Adrenal gland (tissue), 12 donors: ENCODE measurements around the gene RBMS1. TPM values are rescaled to one million over a fixed set of nuclear protein-coding genes. Genes with fewer than 3 reads are reported as not detected.

Experiments used
- DNase-seq, 7 donors: peaks; one replicate each; pipeline ENCODE4 v3.0.0-alpha.2; 2019 to 2020
- H3K27ac ChIP-seq, 5 donors: fragments of 200-600 bp; sonication (generic) in 4 of 5; 1 replicate in 3 of 5; 2 replicates in 2 of 5; pipeline versions ENCODE4 v1.5.1 to v1.8.0; 2016 to 2020; ENCODE audit warnings: mild to moderate bottlenecking in 1 of 5
- H3K27me3 ChIP-seq: fragments of 200-600 bp; 2 replicates; pipeline ENCODE4 v1.8.0; 2021
- H3K36me3 ChIP-seq, 2 donors: fragments of 200-600 bp; replicated peaks in 1 of 2; 1 replicate in 1 of 2; 2 replicates in 1 of 2; pipeline versions ENCODE4 v1.5.1 to v1.8.0; 2018 to 2022
- H3K4me1 ChIP-seq, 2 donors: fragments of 200-600 bp; replicated peaks in 1 of 2; 1 replicate in 1 of 2; 2 replicates in 1 of 2; pipeline versions ENCODE4 v1.5.1 to v1.8.0; 2018 to 2021
- H3K4me3 ChIP-seq, 4 donors: fragments of 200-600 bp; sonication (generic) in 3 of 4; one replicate each; pipeline ENCODE4 v1.5.1; 2016 to 2018
- H3K9me3 ChIP-seq, 3 donors: fragments of 200-600 bp; sonication (generic) in 1 of 3; replicated peaks in 1 of 3; 1 replicate in 2 of 3; 2 replicates in 1 of 3; pipeline versions ENCODE4 v1.5.1 to v1.8.0; 2016 to 2021
- POLR2A ChIP-seq, 2 donors: fragments of 450-650 bp; IDR thresholded peaks; one replicate each; pipeline ENCODE4 v1.6.1; 2017; ENCODE audit warnings: antibody characterized with exemption in 2 of 2, mild to moderate bottlenecking in 2 of 2, moderate library complexity in 1 of 2
- WGBS, 4 donors: extraction: QIAGEN DNeasy Blood & Tissue Kit in 2 of 4; methylation state at CpG; one replicate each; pipeline versions ENCODE4 v1.1.5 to v1.1.7; 2013 to 2017; 5-methylcytosine and 5-hydroxymethylcytosine counted together
- intact Hi-C, 2 donors: fragments of 100-400 bp; cut with DNase I; formaldehyde crosslinking; loops; one replicate each; pipeline versions ENCODE4 v1.14.1 to v1.15.0; 2022 to 2023
- polyA plus RNA-seq, 3 donors: library from polyadenylated mRNA; stranded (reverse); fragments of 200-250 nt in 2 of 3; fragments of 350-450 nt in 1 of 3; fragmentation: Illumina TruSeq in 1 of 3; extraction: RNeasy Lipid Tissue Mini Kit (QIAGEN cat#74804) in 1 of 3; gene quantifications; one replicate each; pipeline ENCODE4 v1.2.3, GENCODE V29; 2013 to 2014
- total RNA-seq, 9 donors: library from RNA; depleted of rRNA in 4 of 9; stranded (reverse); fragments of >200 nt in 4 of 9; fragments of 120-200 nt in 1 of 9; fragmentation: NEBNext Ultra II Directional in 1 of 9; extraction: Animal tissue kit (Norgen Biotek cat#: 25700) in 1 of 9; gene quantifications; one replicate each; pipeline versions ENCODE4 v1.1.0 to v1.2.4, GENCODE V29; 2013 to 2023
- TF ChIP-seq, protein P1 (sequence below), 6 experiments: fragments of 450-650 bp in 4 of 6; fragments of 200-600 bp in 2 of 6; sonication (generic) in 1 of 6; IDR thresholded peaks; 1 replicate in 5 of 6; 2 replicates in 1 of 6; pipeline versions ENCODE4 v1.5.1 to v1.8.0; 2016 to 2021; ENCODE audit warnings: antibody characterized with exemption in 6 of 6, mild to moderate bottlenecking in 2 of 6, moderate library complexity in 1 of 6
- donor health status: healthy with polysubstance abuse.
- donor health status: Bipolar disorder and iron deficiency.
- donor health status: DM: yes; HTN: yes; CAD: no.
- donor health status: DM: no; HTN: no; CAD: no.
- donor health status: DM: no; HTN: no; CAD: no.
- donor health status: DM: yes; HTN: yes; CAD: no.

The RBMS1 gene
- total and polyA plus RNA-seq, 12 donors, result 24.2 to 62.1 (median 37.1) TPM

DNA sequence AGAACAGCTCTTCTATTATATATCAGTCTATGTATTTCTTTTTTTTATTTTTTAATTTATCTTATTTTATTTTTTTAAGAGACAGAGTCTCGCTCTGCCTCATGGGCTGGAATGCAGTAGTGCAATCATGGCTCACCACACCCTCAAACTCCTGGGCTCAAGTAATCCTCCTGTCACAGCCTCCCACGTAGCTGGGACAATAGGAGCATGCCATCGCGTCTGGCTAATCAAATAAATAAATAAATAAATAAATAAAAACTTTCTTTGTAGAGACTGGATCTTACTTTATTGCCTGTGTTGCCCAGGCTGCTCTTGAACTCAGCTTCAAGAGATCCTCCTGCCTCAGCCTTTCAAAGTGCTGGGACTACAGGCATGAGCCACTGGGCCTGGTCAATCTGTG is 117.0 kb downstream of the RBMS1 start:
- H3K9me3 ChIP-seq, result no peaks in the 10 kb centered on the region
- no peak for DNase-seq
- H3K36me3 ChIP-seq, result no peaks in the 10 kb centered on the region
- no peak for TF ChIP-seq POLR2A (IDR thresholded peaks at IDR 0.05)
- TF ChIP-seq, protein P1, sequence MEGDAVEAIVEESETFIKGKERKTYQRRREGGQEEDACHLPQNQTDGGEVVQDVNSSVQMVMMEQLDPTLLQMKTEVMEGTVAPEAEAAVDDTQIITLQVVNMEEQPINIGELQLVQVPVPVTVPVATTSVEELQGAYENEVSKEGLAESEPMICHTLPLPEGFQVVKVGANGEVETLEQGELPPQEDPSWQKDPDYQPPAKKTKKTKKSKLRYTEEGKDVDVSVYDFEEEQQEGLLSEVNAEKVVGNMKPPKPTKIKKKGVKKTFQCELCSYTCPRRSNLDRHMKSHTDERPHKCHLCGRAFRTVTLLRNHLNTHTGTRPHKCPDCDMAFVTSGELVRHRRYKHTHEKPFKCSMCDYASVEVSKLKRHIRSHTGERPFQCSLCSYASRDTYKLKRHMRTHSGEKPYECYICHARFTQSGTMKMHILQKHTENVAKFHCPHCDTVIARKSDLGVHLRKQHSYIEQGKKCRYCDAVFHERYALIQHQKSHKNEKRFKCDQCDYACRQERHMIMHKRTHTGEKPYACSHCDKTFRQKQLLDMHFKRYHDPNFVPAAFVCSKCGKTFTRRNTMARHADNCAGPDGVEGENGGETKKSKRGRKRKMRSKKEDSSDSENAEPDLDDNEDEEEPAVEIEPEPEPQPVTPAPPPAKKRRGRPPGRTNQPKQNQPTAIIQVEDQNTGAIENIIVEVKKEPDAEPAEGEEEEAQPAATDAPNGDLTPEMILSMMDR (IDR thresholded peaks at IDR 0.05), result no peak
- no peaks in the 10 kb centered on the region for H3K27me3 ChIP-seq
- intact Hi-C loops, result no loop called here
- no peak overlapping the region for H3K4me3 ChIP-seq
- peak overlapping the region in 3 of 5 donors; percentile 22 to 84 (median 71) for H3K27ac ChIP-seq
- peaks cover 62 to 100% of the 10 kb centered on the region in 2 donors for H3K4me1 ChIP-seq
- 60 to 74% (median 69%) methylated on average over 4 of the region's 4 CpGs for WGBS, 4 donors

DNA sequence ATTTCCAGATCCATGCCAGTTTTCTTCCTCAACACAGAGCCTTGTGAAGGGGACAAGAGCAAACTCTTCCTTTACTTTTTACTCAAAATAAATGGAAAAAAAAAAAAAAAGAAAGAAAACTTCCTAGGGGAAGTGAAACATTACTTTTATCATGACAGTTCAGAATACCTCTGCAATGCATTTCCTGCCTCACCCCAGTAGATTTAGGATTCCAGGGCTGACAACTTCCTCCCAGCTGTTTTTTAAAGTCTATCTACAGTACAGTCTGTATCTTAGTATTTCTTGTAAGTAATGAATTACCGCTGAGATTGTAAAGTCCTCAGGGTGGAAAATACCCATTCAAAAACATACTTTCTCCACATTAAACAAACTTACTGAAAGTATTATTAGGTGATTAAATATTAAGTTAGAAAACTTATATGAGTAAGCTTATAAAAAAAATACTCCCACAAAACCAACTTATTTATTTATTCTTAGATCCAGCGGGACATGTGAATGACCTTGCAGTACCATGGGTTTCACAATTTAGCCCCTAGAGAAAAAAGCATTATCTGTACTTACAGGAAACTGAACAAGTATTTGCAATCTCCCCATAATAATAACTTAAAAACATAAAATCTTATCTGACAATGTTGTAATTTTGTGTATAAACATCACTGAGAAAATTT is 117.7 kb downstream of the RBMS1 start:
- Histone ChIP-seq H3K4me3 (no peak overlapping the region), H3K27ac (peak overlapping the region; percentile 34 to 84 (median 69)), H3K27me3 (no peaks in the 10 kb centered on the region), H3K36me3 (no peaks in the 10 kb centered on the region), H3K9me3 (no peaks in the 10 kb centered on the region), H3K4me1 (peaks cover 58 to 100% of the 10 kb centered on the region in 2 donors)
- peak in 2 of 7 donors; percentile 29 to 38 for DNase-seq
- TF ChIP-seq POLR2A (IDR thresholded peaks at IDR 0.05), result no peak
- TF ChIP-seq, protein P1 (IDR thresholded peaks at IDR 0.05), result no peak
- intact Hi-C loops, result no loop called here
- 23 to 28% (median 27%) methylated on average over 2 of the region's 2 CpGs for WGBS, 4 donors

DNA sequence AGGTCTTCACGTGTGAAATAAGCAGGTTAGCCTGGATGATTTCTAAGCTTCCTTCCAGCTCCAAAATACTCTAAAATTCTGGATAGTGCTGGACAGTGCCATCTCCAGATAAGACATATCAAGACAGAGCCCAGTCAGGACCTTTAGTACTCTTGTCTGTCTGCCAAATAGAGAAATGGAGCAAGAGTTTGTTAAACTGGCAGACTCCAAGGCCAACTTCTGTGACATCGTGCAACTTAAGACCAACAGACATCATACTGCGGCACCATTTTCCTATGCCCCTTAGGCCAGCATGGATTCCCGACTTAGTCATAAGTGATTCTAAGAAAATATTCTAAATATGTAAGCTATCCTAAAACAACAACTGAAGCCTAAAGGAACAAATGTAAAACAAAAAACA is 118.6 kb downstream of the RBMS1 start:
- Histone ChIP-seq H3K27me3 (no peaks in the 10 kb centered on the region), H3K27ac (peak overlapping the region; percentile 34 to 84 (median 69)), H3K4me3 (no peak overlapping the region), H3K9me3 (no peaks in the 10 kb centered on the region), H3K4me1 (peaks cover 49 to 98% of the 10 kb centered on the region in 2 donors), H3K36me3 (no peaks in the 10 kb centered on the region)
- no peak for TF ChIP-seq POLR2A (IDR thresholded peaks at IDR 0.05)
- TF ChIP-seq, protein P1 (IDR thresholded peaks at IDR 0.05), result no peak
- intact Hi-C loops, result no loop called here
- WGBS, 4 donors, result 40 to 56% (median 50%) methylated on average over 4 of the region's 4 CpGs
- DNase-seq, result peak in 2 of 7 donors; percentile 37 to 59

DNA sequence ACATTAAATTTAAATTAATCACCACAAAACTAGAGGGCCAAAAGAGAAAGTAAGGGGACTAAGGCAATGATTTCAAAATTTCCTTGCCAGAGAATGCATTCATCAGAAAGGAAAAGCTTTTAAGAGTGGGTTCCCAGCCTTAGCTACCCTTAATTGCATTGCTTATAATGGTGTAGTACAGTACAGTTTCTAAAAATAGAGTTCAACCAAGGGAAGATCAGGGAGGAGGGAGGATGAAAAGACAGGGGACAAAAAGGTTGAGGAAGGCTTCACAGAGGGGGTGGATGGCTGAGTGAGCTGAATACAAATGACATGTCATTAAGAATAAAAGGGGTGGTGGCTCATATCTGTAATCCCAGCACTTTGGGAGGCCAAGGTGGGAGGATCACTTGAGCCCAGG is 119.9 kb downstream of the RBMS1 start:
- no peak for DNase-seq
- Histone ChIP-seq H3K27me3 (no peaks in the 10 kb centered on the region), H3K4me1 (peaks cover 40 to 98% of the 10 kb centered on the region in 2 donors), H3K36me3 (no peaks in the 10 kb centered on the region), H3K27ac (peak overlapping the region in 3 of 5 donors; percentile 2 to 71 (median 61)), H3K4me3 (no peak overlapping the region), H3K9me3 (no peaks in the 10 kb centered on the region)
- TF ChIP-seq, protein P1 (IDR thresholded peaks at IDR 0.05), result no peak
- no peak for TF ChIP-seq POLR2A (IDR thresholded peaks at IDR 0.05)
- intact Hi-C loops, result no loop called here
